Activated CD4-positive, alpha-beta memory T cell treated with anti-CD3 and anti-CD28 coated beads, Interleukin-2, amount 10 ng/mL, durations not matched to agents 7 days and 5 days (primary cell): ENCODE measurements around the gene GAS2. TPM values are rescaled to one million over a fixed set of nuclear protein-coding genes. Genes with fewer than 3 reads are reported as not detected.

Source experiments
- CTCF ChIA-PET: fragments of 350-600 bp; sonication (Branson Sonifier 250); formaldehyde crosslinking; loops from one replicate; lab custom pipeline; 2021; ENCODE audit warnings: antibody characterized with exemption, inconsistent platforms; lab: Charles Lee
- POLR2A ChIA-PET: fragments of 350-600 bp; sonication (Branson Sonifier 250); formaldehyde crosslinking; loops from one replicate; lab custom pipeline; 2021; ENCODE audit warnings: antibody characterized with exemption; lab: Charles Lee
- DNase-seq: peaks from one replicate; pipeline ENCODE4 v3.0.0-alpha.2; 2020
- H3K27ac Mint-ChIP-seq: one replicate; pipeline ENCODE4 v1.8.0; 2021; ENCODE audit warnings: mild to moderate bottlenecking, mixed read lengths
- H3K27me3 Mint-ChIP-seq: one replicate; pipeline ENCODE4 v1.8.0; 2021; ENCODE audit warnings: mixed read lengths
- H3K36me3 Mint-ChIP-seq: one replicate; pipeline ENCODE4 v1.8.0; 2021; ENCODE audit warnings: low read depth, mixed read lengths
- H3K4me1 Mint-ChIP-seq: one replicate; pipeline ENCODE4 v1.8.0; 2021; ENCODE audit warnings: mixed read lengths
- H3K4me3 Mint-ChIP-seq: one replicate; pipeline ENCODE4 v1.8.0; 2021; ENCODE audit warnings: mild to moderate bottlenecking, mixed read lengths
- H3K9me3 Mint-ChIP-seq: one replicate; pipeline ENCODE4 v1.8.0; 2021; ENCODE audit warnings: mixed read lengths
- total RNA-seq, 2 experiments: library from RNA; stranded (reverse); gene quantifications; one replicate each; pipeline ENCODE4 v1.2.3, GENCODE V29; 2021

Gene GAS2
- 1 to 10 TPM; 1.1 to 1.2 TPM for total RNA-seq

GRCh38 chr11:22666325-22666687 is at the start of gene GAS2:
GAS2 (plus strand) TSS chr11:22666611; CDS start chr11:22674870, 8,259 bp downstream.
- no peaks in the 10 kb centered on the region for H3K9me3 Mint-ChIP-seq
- peaks cover 2% of the 10 kb centered on the region for H3K4me1 Mint-ChIP-seq
- H3K27ac Mint-ChIP-seq, result no peak within 1 kb of the TSS
- no peak for DNase-seq
- H3K4me3 Mint-ChIP-seq, result no peak within 1 kb of the TSS
- no peaks in the 10 kb centered on the region for H3K36me3 Mint-ChIP-seq
- peaks cover 40% of the 10 kb centered on the region for H3K27me3 Mint-ChIP-seq
- CTCF ChIA-PET, result interaction anchor here (0.9 kb wide), 1 partner anchor 163 kb away, joined by 3 read pairs; the partner anchor contains the start of gene SVIP
- POLR2A ChIA-PET, result no interaction called here

- no peak for DNase-seq
- Mint-ChIP-seq H3K27ac (no peak overlapping the region), H3K4me3 (no peak overlapping the region), H3K36me3 (peaks cover 12% of the 10 kb centered on the region), H3K4me1 (peaks cover 6% of the 10 kb centered on the region), H3K9me3 (peaks cover 2% of the 10 kb centered on the region), H3K27me3 (no peaks in the 10 kb centered on the region)
- ChIA-PET POLR2A (no interaction called here), CTCF (no interaction called here)
These were observed 48.5 kb upstream of the GAS2 start for GRCh38 chr11:22617868-22618267.

GRCh38 chr11:22624742-22625447 is 41.5 kb upstream of the GAS2 start:
- Mint-ChIP-seq H3K9me3 (no peaks in the 10 kb centered on the region), H3K4me3 (peak overlapping the region; percentile 98), H3K4me1 (peaks cover 26% of the 10 kb centered on the region), H3K27ac (peak overlapping the region; percentile 96), H3K36me3 (peaks cover 20% of the 10 kb centered on the region), H3K27me3 (no peaks in the 10 kb centered on the region)
- peak; percentile 65 for DNase-seq
- CTCF ChIA-PET, result interaction anchor here (0.6 to 1.7 kb wide), 5 partner anchors 8 to 204 kb away, joined by 3 to 6 read pairs (median 3); no protein-coding TSS in a partner anchor
- POLR2A ChIA-PET, result interaction anchor here (0.5 to 2.6 kb wide), 4 partner anchors 9 to 204 kb away, joined by 3 to 23 read pairs (median 4); partner anchors contain the start of gene SVIP

- no peaks in the 10 kb centered on the region for H3K27me3 Mint-ChIP-seq
- peaks cover 20% of the 10 kb centered on the region for H3K36me3 Mint-ChIP-seq
- H3K4me3 Mint-ChIP-seq, result peak within 1 kb of the TSS; percentile 98
- POLR2A ChIA-PET, result interaction anchor here (0.5 to 2.6 kb wide), 4 partner anchors 8 to 204 kb away, joined by 3 to 23 read pairs (median 4); partner anchors contain the start of gene SVIP
- peak; percentile 94 for DNase-seq
- H3K9me3 Mint-ChIP-seq, result no peaks in the 10 kb centered on the region
- H3K27ac Mint-ChIP-seq, result peak within 1 kb of the TSS; percentile 96
- CTCF ChIA-PET, result interaction anchor here (0.6 to 1.7 kb wide), 4 partner anchors 9 to 203 kb away, joined by 3 to 6 read pairs (median 3); no protein-coding TSS in a partner anchor
- H3K4me1 Mint-ChIP-seq, result peaks cover 26% of the 10 kb centered on the region
These were observed 40.7 kb upstream of the GAS2 start, which contains the start of gene FANCF for GRCh38 chr11:22625448-22626287. FANCF (minus strand) TSS chr11:22625823; CDS start chr11:22625810, 13 bp downstream.

- peaks cover 24% of the 10 kb centered on the region for H3K4me1 Mint-ChIP-seq
- ChIA-PET CTCF (interaction anchor here (1.1 to 1.7 kb wide), 2 partner anchors 202 to 203 kb away, joined by 6 to 7 read pairs; partner anchors contain the start of gene SVIP), POLR2A (interaction anchor here (1.8 to 2.6 kb wide), 2 partner anchors 31 to 203 kb away, joined by 6 to 23 read pairs; partner anchors contain the start of gene SVIP)
- peaks cover 13% of the 10 kb centered on the region for H3K36me3 Mint-ChIP-seq
- DNase-seq, result no peak
- H3K9me3 Mint-ChIP-seq, result no peaks in the 10 kb centered on the region
- H3K27me3 Mint-ChIP-seq, result no peaks in the 10 kb centered on the region
- H3K27ac Mint-ChIP-seq, result no peak overlapping the region
- H3K4me3 Mint-ChIP-seq, result peak overlapping the region; percentile 7
These were observed 39.7 kb upstream of the GAS2 start for GRCh38 chr11:22626573-22627239.

GRCh38 chr11:22627421-22627820 is 39.0 kb upstream of the GAS2 start:
- H3K36me3 Mint-ChIP-seq, result peaks cover 13% of the 10 kb centered on the region
- H3K27ac Mint-ChIP-seq, result no peak overlapping the region
- no peaks in the 10 kb centered on the region for H3K27me3 Mint-ChIP-seq
- H3K9me3 Mint-ChIP-seq, result no peaks in the 10 kb centered on the region
- peaks cover 22% of the 10 kb centered on the region for H3K4me1 Mint-ChIP-seq
- DNase-seq, result no peak
- ChIA-PET CTCF (interaction anchor here (0.7 to 1.1 kb wide), 2 partner anchors 122 to 202 kb away, joined by 3 to 7 read pairs; partner anchors contain the start of gene SVIP), POLR2A (no interaction called here)
- H3K4me3 Mint-ChIP-seq, result no peak overlapping the region

- no peak for DNase-seq
- ChIA-PET CTCF (interaction anchor here (1.2 kb wide), 1 partner anchor 154 kb away, joined by 4 read pairs; no protein-coding TSS in a partner anchor), POLR2A (interaction anchor here (0.8 kb wide), 1 partner anchor 8 kb away, joined by 3 read pairs; the partner anchor contains the start of gene FANCF)
- H3K27ac Mint-ChIP-seq, result no peak overlapping the region
- H3K4me3 Mint-ChIP-seq, result no peak overlapping the region
- H3K9me3 Mint-ChIP-seq, result no peaks in the 10 kb centered on the region
- H3K36me3 Mint-ChIP-seq, result no peaks in the 10 kb centered on the region
- no peaks in the 10 kb centered on the region for H3K27me3 Mint-ChIP-seq
- no peaks in the 10 kb centered on the region for H3K4me1 Mint-ChIP-seq
These were observed 33.0 kb upstream of the GAS2 start for GRCh38 chr11:22633354-22633902.

GRCh38 chr11:22634897-22635629 is 31.3 kb upstream of the GAS2 start:
- CTCF ChIA-PET, result interaction anchor here (1.1 kb wide), 1 partner anchor 22 kb away, joined by 4 read pairs; no protein-coding TSS in a partner anchor
- Mint-ChIP-seq H3K27ac (no peak overlapping the region), H3K4me3 (no peak overlapping the region), H3K27me3 (no peaks in the 10 kb centered on the region), H3K9me3 (no peaks in the 10 kb centered on the region), H3K4me1 (no peaks in the 10 kb centered on the region), H3K36me3 (no peaks in the 10 kb centered on the region)
- POLR2A ChIA-PET, result no interaction called here
- DNase-seq, result no peak

GRCh38 chr11:22635689-22636088 is 30.7 kb upstream of the GAS2 start:
- Mint-ChIP-seq H3K4me3 (no peak overlapping the region), H3K27ac (no peak overlapping the region), H3K9me3 (no peaks in the 10 kb centered on the region), H3K4me1 (no peaks in the 10 kb centered on the region), H3K27me3 (no peaks in the 10 kb centered on the region), H3K36me3 (no peaks in the 10 kb centered on the region)
- DNase-seq, result no peak
- CTCF ChIA-PET, result interaction anchor here (1.1 kb wide), 1 partner anchor 22 kb away, joined by 4 read pairs; no protein-coding TSS in a partner anchor
- POLR2A ChIA-PET, result no interaction called here

- Mint-ChIP-seq H3K27me3 (no peaks in the 10 kb centered on the region), H3K4me3 (no peak overlapping the region), H3K36me3 (no peaks in the 10 kb centered on the region), H3K9me3 (no peaks in the 10 kb centered on the region), H3K4me1 (no peaks in the 10 kb centered on the region), H3K27ac (no peak overlapping the region)
- DNase-seq, result no peak
- CTCF ChIA-PET, result interaction anchor here (0.8 kb wide), 1 partner anchor 16 kb away, joined by 3 read pairs; the partner anchor contains the start of gene FANCF
- POLR2A ChIA-PET, result no interaction called here
These were observed 25.5 kb upstream of the GAS2 start for GRCh38 chr11:22640862-22641261.

- ChIA-PET POLR2A (no interaction called here), CTCF (no interaction called here)
These were observed 24.9 kb upstream of the GAS2 start for GRCh38 chr11:22641559-22641958.

More at GRCh38 chr11:22641559-22641958, 24.9 kb upstream of the GAS2 start:
- Mint-ChIP-seq H3K4me3 (no peak overlapping the region), H3K36me3 (no peaks in the 10 kb centered on the region), H3K4me1 (no peaks in the 10 kb centered on the region), H3K27ac (no peak overlapping the region), H3K27me3 (no peaks in the 10 kb centered on the region), H3K9me3 (no peaks in the 10 kb centered on the region)
- DNase-seq, result no peak
